OCI-LY7 (cell line): ENCODE measurements around the gene SH3PXD2A. TPM values are rescaled to one million over a fixed set of nuclear protein-coding genes. Genes with fewer than 3 reads are reported as not detected.

ENCODE experiments used
- BruUV-seq: library from RNA; stranded (reverse); fragments of 400-500 nt; replicated peaks from 2 replicates; lab custom pipeline; 2021; lab: Mats Ljungman, UMichigan
- CTCF ChIA-PET: fragments of 300-600 bp; sonication (Branson Sonifier 250); formaldehyde crosslinking; loops from one replicate; lab custom pipeline; 2022; ENCODE audit warnings: antibody characterized with exemption; ENCODE audit not compliant: unreplicated experiment; lab: Charles Lee
- POLR2A ChIA-PET: fragments of 300-600 bp; sonication (Branson Sonifier 250); formaldehyde crosslinking; loops from one replicate; lab custom pipeline; 2022; ENCODE audit warnings: antibody characterized with exemption; lab: Charles Lee
- DNase-seq: peaks from one replicate; pipeline ENCODE4 v3.0.0-alpha.2; 2015; ENCODE audit warnings: low spot score
- H2AFZ ChIP-seq: fragments of 200-600 bp; sonication (generic), shearing (Covaris generic); 2 replicates; pipeline ENCODE4 v1.6.1; 2014; ENCODE audit warnings: mild to moderate bottlenecking, antibody characterized with exemption, low read length, moderate library complexity
- H3K27ac ChIP-seq: fragments of 200-600 bp; sonication (generic); 2 replicates; pipeline ENCODE4 v1.5.1; 2014; ENCODE audit warnings: mixed run types, low read depth, mild to moderate bottlenecking, moderate library complexity, low read length, inconsistent platforms; ENCODE audit not compliant: poor library complexity, severe bottlenecking
- H3K36me3 ChIP-seq: fragments of 200-600 bp; sonication (generic); 2 replicates; pipeline ENCODE4 v1.6.1; 2014; ENCODE audit warnings: mild to moderate bottlenecking, antibody characterized with exemption, low read length, moderate library complexity, mixed read lengths; ENCODE audit not compliant: insufficient read depth
- H3K4me1 ChIP-seq: fragments of 200-600 bp; sonication (generic); 2 replicates; pipeline ENCODE4 v1.5.1; 2014; ENCODE audit warnings: mild to moderate bottlenecking, low read length; ENCODE audit not compliant: insufficient read depth, poor library complexity, severe bottlenecking
- H3K4me2 ChIP-seq: fragments of 200-600 bp; sonication (generic); 2 replicates; pipeline ENCODE4 v1.6.1; 2014; ENCODE audit warnings: mild to moderate bottlenecking, low read length
- H3K4me3 ChIP-seq: fragments of 200-600 bp; sonication (generic); 2 replicates; pipeline ENCODE4 v1.5.1; 2014; ENCODE audit warnings: mild to moderate bottlenecking, low read depth, low read length; ENCODE audit not compliant: poor library complexity, severe bottlenecking
- H3K79me2 ChIP-seq: fragments of 200-600 bp; sonication (generic); 2 replicates; pipeline ENCODE4 v1.6.1; 2016; ENCODE audit warnings: low read depth, mild to moderate bottlenecking, low read length, moderate library complexity, mixed read lengths; ENCODE audit not compliant: insufficient read depth
- H3K9me2 ChIP-seq: fragments of 200-600 bp; sonication (generic); 2 replicates; pipeline ENCODE4 v1.6.1; 2016; ENCODE audit warnings: mild to moderate bottlenecking, low read length, mixed read lengths; ENCODE audit not compliant: insufficient read depth
- H3K9me3 ChIP-seq: fragments of 200-600 bp; sonication (generic); 2 replicates; pipeline ENCODE4 v1.6.1; 2014; ENCODE audit warnings: mild to moderate bottlenecking, mixed run types, low read length, mixed read lengths
- H4K20me1 ChIP-seq: fragments of 200-600 bp; sonication (generic); 2 replicates; pipeline ENCODE4 v1.6.1; 2014; ENCODE audit warnings: mild to moderate bottlenecking, antibody characterized with exemption, low read length, moderate library complexity, mixed read lengths; ENCODE audit not compliant: insufficient read depth
- EZH2phosphoT487 ChIP-seq: fragments of 200-600 bp; sonication (generic); IDR thresholded peaks from 2 replicates; pipeline ENCODE4 v1.6.1; 2018; ENCODE audit warnings: low read depth, borderline replicate concordance, mild to moderate bottlenecking, mixed run types, antibody characterized with exemption, low read length, moderate library complexity, mixed read lengths
- intact Hi-C: fragments of 100-400 bp; cut with micrococcal nuclease; formaldehyde crosslinking; loops from one replicate; pipeline ENCODE4 v1.10.0; 2022; ENCODE audit not compliant: unreplicated experiment
- total RNA-seq, 2 experiments: library from RNA; depleted of rRNA in 1 of 2; stranded (reverse); fragments of >200 nt in 1 of 2; shearing (Covaris generic) in 1 of 2; gene quantifications; 2 replicates each; pipeline ENCODE4 v1.2.3, GENCODE V29; 2014 to 2022
- TF ChIP-seq, protein P1 (sequence below): fragments of 200-600 bp; sonication (generic); conservative IDR thresholded peaks from 2 replicates; pipeline ENCODE4 v1.5.1; 2014; ENCODE audit warnings: mild to moderate bottlenecking, antibody characterized with exemption, low read length, moderate library complexity, mixed read lengths

SH3PXD2A gene
- total RNA-seq, 2 experiments from 2014 or later, result 0.85 to 5.9 TPM

DNA sequence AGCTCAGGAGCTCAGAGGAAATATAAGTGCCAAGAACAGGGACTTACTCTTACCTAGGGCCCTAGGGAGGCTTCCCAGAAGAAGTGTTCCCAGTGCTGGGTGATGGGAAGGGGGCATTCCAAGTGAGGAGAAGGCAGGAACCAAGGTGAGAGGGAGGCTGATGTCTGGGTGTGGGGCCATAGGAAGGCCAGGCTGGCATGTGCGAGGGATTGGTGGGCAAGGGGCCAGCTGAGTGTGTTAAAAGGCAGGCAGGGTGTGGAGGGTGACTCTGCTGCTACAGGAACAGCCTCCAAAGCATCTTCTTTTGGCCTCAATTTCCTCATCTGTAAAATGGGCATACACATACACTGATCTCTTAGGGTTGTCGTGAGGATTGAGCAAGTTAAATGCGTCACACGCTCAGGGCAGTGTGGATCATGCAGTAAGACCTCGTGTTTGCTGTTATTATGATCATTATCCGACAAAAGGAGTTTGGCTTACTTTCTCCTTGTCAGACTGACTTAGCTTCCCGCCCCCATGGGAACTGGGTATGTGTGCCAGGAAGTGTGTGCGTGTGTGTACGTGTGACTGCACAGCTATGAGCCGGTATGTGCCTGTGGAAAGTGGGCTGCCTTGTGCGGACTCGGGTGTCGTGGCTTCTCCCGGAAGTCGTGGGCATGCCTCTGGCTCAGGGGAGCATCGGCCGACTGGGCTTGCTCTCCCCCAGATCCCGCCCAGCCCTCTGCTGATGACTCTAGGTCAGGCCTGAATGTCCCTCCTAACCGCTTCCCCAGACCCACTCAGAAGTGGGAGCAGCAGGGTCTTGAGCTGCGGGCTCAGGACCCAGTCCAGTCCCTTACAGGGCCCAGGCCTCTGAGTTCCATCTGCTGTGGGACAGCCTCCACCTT, 302.3 kb downstream of the SH3PXD2A start:
- POLR2A ChIA-PET, result no interaction called here

DNA sequence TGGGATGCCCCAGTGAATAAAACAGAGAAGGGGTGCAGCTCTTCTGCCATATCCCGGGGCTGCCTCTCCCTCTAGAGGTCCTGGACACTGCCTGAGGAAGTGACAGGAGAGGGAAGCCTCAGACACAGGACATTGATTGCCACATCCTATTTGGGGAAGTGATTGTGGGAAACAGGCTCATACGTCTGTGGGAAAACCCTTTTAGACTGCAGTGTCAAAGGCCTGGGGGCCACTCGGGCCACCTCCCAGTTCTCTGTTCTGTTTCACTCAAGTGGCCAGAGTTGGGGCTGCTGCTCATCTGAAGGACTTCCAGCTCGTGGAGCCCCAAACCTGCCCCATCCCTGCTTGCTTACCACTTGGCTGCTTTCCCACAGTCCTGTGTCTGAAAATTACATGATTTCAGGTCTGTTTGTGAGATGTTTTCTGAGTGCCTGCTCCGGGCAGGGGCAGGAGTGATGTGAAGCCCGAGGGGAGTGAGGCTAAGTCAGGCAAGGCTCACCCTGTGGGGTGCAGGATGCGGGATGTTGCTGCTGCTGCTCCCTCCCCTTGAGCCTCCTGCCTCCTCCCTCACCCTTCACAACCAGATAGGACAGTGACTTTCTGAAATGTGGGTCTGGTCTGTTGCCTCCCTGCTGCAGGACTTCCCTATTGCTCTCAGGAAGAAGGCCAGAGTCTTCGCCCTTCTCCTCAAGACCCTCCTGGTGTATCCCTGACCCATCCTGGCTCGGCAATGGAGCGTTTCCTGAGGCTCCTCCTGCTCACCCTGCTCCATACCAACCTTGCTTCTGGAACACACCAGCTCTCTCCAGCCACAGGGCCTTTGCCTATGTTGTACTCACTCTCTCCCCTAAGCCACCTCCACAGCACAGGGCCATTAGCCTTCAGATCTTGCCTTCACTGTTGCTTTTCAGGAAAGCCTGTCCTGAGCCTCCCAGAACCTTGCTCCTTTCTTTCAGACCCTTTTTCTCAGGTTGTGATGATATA, 303.5 kb downstream of the SH3PXD2A start:
- CTCF ChIA-PET, result interaction anchor here (0.7 kb wide), 1 partner anchor 10 kb away, joined by 5 read pairs; no protein-coding TSS in a partner anchor
- Histone ChIP-seq H3K4me1 (peaks cover 23% of the 10 kb centered on the region), H2AFZ (no peak overlapping the region), H3K4me3 (no peak overlapping the region), H3K36me3 (no peaks in the 10 kb centered on the region), H3K79me2 (no peaks in the 10 kb centered on the region), H3K9me3 (no peaks in the 10 kb centered on the region), H3K4me2 (no peak overlapping the region), H3K9me2 (no peaks in the 10 kb centered on the region), H4K20me1 (no peaks in the 10 kb centered on the region), H3K27ac (no peak overlapping the region)
- TF ChIP-seq EZH2phosphoT487, result no peak
- TF ChIP-seq, protein P1, sequence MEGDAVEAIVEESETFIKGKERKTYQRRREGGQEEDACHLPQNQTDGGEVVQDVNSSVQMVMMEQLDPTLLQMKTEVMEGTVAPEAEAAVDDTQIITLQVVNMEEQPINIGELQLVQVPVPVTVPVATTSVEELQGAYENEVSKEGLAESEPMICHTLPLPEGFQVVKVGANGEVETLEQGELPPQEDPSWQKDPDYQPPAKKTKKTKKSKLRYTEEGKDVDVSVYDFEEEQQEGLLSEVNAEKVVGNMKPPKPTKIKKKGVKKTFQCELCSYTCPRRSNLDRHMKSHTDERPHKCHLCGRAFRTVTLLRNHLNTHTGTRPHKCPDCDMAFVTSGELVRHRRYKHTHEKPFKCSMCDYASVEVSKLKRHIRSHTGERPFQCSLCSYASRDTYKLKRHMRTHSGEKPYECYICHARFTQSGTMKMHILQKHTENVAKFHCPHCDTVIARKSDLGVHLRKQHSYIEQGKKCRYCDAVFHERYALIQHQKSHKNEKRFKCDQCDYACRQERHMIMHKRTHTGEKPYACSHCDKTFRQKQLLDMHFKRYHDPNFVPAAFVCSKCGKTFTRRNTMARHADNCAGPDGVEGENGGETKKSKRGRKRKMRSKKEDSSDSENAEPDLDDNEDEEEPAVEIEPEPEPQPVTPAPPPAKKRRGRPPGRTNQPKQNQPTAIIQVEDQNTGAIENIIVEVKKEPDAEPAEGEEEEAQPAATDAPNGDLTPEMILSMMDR, result no peak
- no TSS peak for BruUV-seq
- POLR2A ChIA-PET, result interaction anchor here (0.5 kb wide), 1 partner anchor 247 kb away, joined by 3 read pairs; no protein-coding TSS in a partner anchor
- no peak for DNase-seq
- intact Hi-C loops, result no loop called here

More for the DNA sequence above, 302.3 kb downstream of the SH3PXD2A start:
- Histone ChIP-seq H4K20me1 (no peaks in the 10 kb centered on the region), H3K4me2 (no peak overlapping the region), H2AFZ (no peak overlapping the region), H3K9me2 (no peaks in the 10 kb centered on the region), H3K4me1 (peaks cover 11% of the 10 kb centered on the region), H3K4me3 (no peak overlapping the region), H3K36me3 (no peaks in the 10 kb centered on the region), H3K9me3 (no peaks in the 10 kb centered on the region), H3K27ac (no peak overlapping the region), H3K79me2 (no peaks in the 10 kb centered on the region)
- no TSS peak for BruUV-seq
- no peak for DNase-seq
- CTCF ChIA-PET, result no interaction called here
- intact Hi-C loops, result no loop called here
- TF ChIP-seq EZH2phosphoT487, result no peak
- TF ChIP-seq, protein P1, result no peak
